ENCODE measurements around the gene CALR.

CALR gene

GRCh38 chr19:12940897-12941296, 2.5 kb downstream of the CALR start:
- TF ChIP-seq TAF1 (IDR thresholded peaks at IDR 0.05; ENCODE audit: borderline replicate concordance, insufficient read depth, low read length) = no peak
- no peak for TF ChIP-seq POLR2AphosphoS5 (IDR thresholded peaks at IDR 0.05; ENCODE audit: low read depth, low read length)
- TF ChIP-seq REST (IDR thresholded peaks at IDR 0.05; ENCODE audit: insufficient read depth in 1 of 2, low read depth in 2 of 2, low read length in 2 of 2) = no peak
- no peak for TF ChIP-seq SIN3A (IDR thresholded peaks at IDR 0.05; ENCODE audit: borderline replicate concordance, insufficient read depth, low read length)
- TF ChIP-seq FOXP2 (optimal IDR thresholded peaks at IDR 0.05; ENCODE audit: borderline replicate concordance, extremely low read depth, extremely low read length, insufficient read depth) = no peak

- TF ChIP-seq TAF1 (IDR thresholded peaks at IDR 0.05; ENCODE audit: borderline replicate concordance, insufficient read depth, low read length) (no peak), REST (IDR thresholded peaks at IDR 0.05; ENCODE audit: insufficient read depth in 1 of 2, low read depth in 2 of 2, low read length in 2 of 2) (no peak), SIN3A (IDR thresholded peaks at IDR 0.05; ENCODE audit: borderline replicate concordance, insufficient read depth, low read length) (no peak), POLR2AphosphoS5 (IDR thresholded peaks at IDR 0.05; ENCODE audit: low read depth, low read length) (peak; percentile 14; the same call in 1 of the 2 replicates), FOXP2 (optimal IDR thresholded peaks at IDR 0.05; ENCODE audit: borderline replicate concordance, extremely low read depth, extremely low read length, insufficient read depth) (no peak)
Measured at GRCh38 chr19:12943437-12944044, 5.1 kb downstream of the CALR start.

GRCh38 chr19:12944104-12944674, 5.8 kb downstream of the CALR start:
- TF ChIP-seq SIN3A (IDR thresholded peaks at IDR 0.05; ENCODE audit: borderline replicate concordance, insufficient read depth, low read length) (no peak), TAF1 (IDR thresholded peaks at IDR 0.05; ENCODE audit: borderline replicate concordance, insufficient read depth, low read length) (no peak), FOXP2 (optimal IDR thresholded peaks at IDR 0.05; ENCODE audit: borderline replicate concordance, extremely low read depth, extremely low read length, insufficient read depth) (no peak)

GRCh38 chr19:12945479-12946091, 7.2 kb downstream of the CALR start, which contains the start of gene RAD23A:
Gene RAD23A, plus strand, starts transcription at chr19:12945862. Its CDS starts 87 bp downstream, at chr19:12945949.
- TF ChIP-seq FOXP2 (optimal IDR thresholded peaks at IDR 0.05; ENCODE audit: borderline replicate concordance, extremely low read depth, extremely low read length, insufficient read depth) = peak; percentile 92
- TF ChIP-seq REST (IDR thresholded peaks at IDR 0.05; ENCODE audit: insufficient read depth in 1 of 2, low read depth in 2 of 2, low read length in 2 of 2) = 0 out of 4 replicates have a peak, but pooled peaks of 1 of the 2 experiments have one; percentile 43
- TF ChIP-seq TAF1 (IDR thresholded peaks at IDR 0.05; ENCODE audit: borderline replicate concordance, insufficient read depth, low read length) = peak; percentile 94
- TF ChIP-seq SIN3A (IDR thresholded peaks at IDR 0.05; ENCODE audit: borderline replicate concordance, insufficient read depth, low read length) = peak; percentile 11; the same call in 1 of the 2 replicates
- peak; percentile 64 for TF ChIP-seq POLR2AphosphoS5 (IDR thresholded peaks at IDR 0.05; ENCODE audit: low read depth, low read length)

- TF ChIP-seq SIN3A (IDR thresholded peaks at IDR 0.05; ENCODE audit: borderline replicate concordance, insufficient read depth, low read length) = 0 out of 2 replicates have a peak, but pooled peaks have one; percentile 33
- TF ChIP-seq FOXP2 (optimal IDR thresholded peaks at IDR 0.05; ENCODE audit: borderline replicate concordance, extremely low read depth, extremely low read length, insufficient read depth) = no peak
- no peak for TF ChIP-seq REST (IDR thresholded peaks at IDR 0.05; ENCODE audit: insufficient read depth in 1 of 2, low read depth in 2 of 2, low read length in 2 of 2)
- TF ChIP-seq POLR2AphosphoS5 (IDR thresholded peaks at IDR 0.05; ENCODE audit: low read depth, low read length) = peak; percentile 56; the same call in 1 of the 2 replicates
Measured at GRCh38 chr19:12946092-12946721, 7.8 kb downstream of the CALR start.

All from PFSK-1 (cell line).